G401.6 (cell line): ENCODE data around the gene TNFRSF9.
"Not testable (repeated sequence)": the region's sequence is repeated elsewhere in the genome, so short reads cannot be mapped to it uniquely, and the experiment has no call there.

Source experiments
- FAIRE-seq: peaks from 2 replicates; lab custom pipeline; 2012; peaks lifted over from hg19 to GRCh38; lab: Jason Lieb, UNC

The TNFRSF9 gene

DNA sequence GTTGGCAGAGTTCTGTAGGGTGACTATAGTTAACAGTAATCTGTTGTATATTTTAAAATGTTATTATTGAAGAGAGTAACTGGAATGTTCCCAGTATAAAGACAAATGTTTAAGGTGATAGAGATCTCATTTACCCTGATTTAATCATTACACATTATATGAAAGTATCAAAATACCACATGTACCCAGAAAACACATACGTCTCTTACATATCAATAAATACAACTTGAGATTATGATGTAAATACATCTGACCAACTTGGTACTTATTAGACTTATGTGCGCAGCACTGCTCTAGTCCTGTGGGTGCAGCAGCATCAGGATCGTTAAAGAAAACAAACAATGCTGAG lies 20.2 kb upstream of the TNFRSF9 start:
- no peak for FAIRE-seq

GRCh38 chr1:7960165-7960564 lies 19.5 kb upstream of the TNFRSF9 start:
- FAIRE-seq = no peak

DNA sequence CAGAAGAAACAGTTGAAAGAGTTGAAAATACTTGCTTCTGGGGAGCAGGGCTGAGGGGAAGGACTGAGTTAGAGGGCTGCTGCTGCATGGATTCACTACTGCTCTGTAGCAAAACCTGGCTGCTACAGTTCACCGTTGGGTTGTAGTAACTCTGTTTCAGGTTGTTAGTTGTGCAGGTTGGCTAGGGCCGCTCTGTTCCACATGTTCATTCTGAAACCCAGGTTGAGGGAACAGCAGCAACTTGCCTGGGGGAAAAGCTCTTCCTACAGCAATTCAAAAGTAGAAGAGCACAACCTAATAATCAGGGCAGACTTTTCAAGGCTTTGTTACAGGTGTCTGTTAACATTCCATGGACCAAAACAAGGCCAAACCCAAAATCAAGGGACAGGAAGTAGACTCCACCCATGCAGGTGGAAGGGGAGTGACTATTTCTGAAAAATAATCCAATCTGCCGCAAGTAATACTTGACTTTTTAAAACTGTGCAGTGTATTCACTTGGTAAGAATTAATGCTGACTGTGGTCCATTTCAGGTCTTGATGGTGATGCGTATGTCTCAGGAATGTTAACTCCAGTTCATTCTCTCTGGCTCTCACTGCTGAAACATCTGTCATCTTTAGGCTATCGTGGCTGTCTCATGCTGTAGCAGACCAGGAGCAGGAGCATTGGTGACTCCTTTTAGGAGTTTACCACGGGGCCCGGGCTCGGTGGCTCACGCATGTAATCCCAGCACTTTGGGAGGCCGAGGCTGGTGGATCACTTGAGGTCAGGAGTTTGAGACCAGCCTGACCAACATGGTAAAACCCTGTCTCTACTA lies 15.8 kb upstream of the TNFRSF9 start:
- FAIRE-seq = no peak

- FAIRE-seq = no peak
These were observed 14.0 kb upstream of the TNFRSF9 start for GRCh38 chr1:7954683-7955082.

GRCh38 chr1:7953850-7954609 lies 13.4 kb upstream of the TNFRSF9 start:
- FAIRE-seq = no peak

- not testable (repeated sequence) for FAIRE-seq
These were observed 12.2 kb upstream of the TNFRSF9 start for GRCh38 chr1:7952791-7953190.

GRCh38 chr1:7948960-7949359 lies 8.3 kb upstream of the TNFRSF9 start:
- FAIRE-seq = no peak

GRCh38 chr1:7943251-7943650 lies 2.6 kb upstream of the TNFRSF9 start:
- no peak for FAIRE-seq

- FAIRE-seq = no peak
These were observed 1.7 kb upstream of the TNFRSF9 start for GRCh38 chr1:7942214-7942921.

GRCh38 chr1:7941437-7941793 lies 776 bp upstream of the TNFRSF9 start:
- no peak for FAIRE-seq

GRCh38 chr1:7940034-7940433 lies 605 bp downstream of the TNFRSF9 start:
- no peak for FAIRE-seq

GRCh38 chr1:7938070-7938469 lies 2.6 kb downstream of the TNFRSF9 start:
- FAIRE-seq = no peak

DNA sequence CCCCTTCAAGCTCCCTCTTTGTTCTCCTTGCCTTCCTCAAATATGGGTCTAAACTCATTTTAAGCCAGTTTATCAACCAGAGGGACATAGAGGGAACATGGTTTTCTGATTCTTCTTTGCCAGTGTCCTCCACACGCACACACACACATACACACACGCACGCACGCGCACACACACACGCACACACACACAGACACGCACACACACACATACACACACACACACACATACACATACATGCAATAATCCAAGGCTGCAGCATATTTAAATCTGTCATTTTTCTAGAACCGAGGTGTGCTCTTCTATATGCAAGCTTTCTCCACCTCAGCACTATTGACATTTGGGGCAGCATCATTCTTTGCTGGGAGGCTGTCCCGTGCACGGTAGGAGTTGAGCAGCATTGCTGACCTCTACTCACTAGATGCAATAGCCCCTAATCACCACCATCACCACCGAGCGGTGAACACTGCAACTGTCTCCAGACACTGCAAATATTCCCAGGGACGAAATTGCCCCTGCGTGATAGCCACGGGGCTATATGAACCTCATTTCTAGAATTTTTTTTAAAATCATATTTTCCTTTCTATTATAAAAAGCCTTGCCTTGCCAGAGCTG lies 8.0 kb downstream of the TNFRSF9 start:
- no peak for FAIRE-seq

DNA sequence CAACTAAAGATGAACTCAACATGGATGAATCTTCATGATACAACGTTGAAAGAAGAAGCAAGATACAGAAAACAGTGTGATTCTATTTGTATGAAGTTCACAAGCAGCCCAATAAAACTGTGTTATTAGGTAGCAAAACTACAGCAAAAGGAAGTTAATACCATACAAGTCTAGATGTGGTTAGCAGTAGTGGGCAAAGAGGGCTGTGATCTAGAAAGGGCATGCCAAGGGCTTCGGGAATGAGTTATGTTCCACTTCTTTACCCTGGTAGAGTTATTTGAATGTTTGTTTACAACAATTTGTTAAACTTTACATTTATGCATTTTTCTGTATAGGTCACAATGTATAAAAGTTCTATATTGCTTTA lies 9.2 kb downstream of the TNFRSF9 start:
- FAIRE-seq = no peak

GRCh38 chr1:7930645-7931445 lies 9.8 kb downstream of the TNFRSF9 start:
- no peak for FAIRE-seq

- no peak for FAIRE-seq
These were observed 11.0 kb downstream of the TNFRSF9 start for GRCh38 chr1:7929637-7930036.

DNA sequence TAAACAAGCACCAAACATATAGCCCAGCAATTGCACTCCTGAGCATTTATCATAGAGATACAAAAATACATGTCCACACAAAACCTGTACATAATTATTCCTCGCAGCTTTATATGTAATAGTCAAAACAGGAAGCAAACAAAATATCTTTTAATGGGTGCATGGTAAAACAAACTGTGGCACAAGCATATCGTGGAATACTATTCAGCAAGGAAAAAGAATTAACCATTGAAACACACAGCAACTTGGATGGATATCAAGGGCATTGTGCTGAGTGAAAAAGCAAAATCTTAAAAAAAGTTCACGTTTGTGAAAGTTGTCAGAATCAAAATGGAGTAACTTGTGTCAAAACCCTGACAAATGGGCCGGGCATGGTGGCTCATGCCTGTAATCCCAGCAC lies 12.4 kb downstream of the TNFRSF9 start:
- FAIRE-seq = no peak

DNA sequence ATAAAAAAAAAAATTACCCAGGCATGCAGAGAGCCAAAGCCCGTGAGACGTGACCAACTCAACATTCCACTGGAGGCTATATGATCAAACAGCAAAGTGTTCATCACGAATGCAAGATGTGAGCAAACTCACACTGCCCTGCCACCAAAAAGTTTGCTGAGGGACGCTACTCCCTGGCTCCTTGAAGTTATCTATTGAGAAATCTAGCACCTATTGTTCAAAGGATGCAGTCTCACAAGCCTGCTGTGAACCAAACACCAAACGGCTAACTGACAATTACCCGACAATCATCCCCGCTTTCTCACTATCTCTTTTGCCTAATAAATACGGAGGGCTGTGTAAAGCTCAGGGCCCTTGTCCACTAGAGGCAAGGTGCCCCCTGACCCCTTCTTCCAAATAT lies 13.6 kb downstream of the TNFRSF9 start:
- not testable (repeated sequence) for FAIRE-seq

DNA sequence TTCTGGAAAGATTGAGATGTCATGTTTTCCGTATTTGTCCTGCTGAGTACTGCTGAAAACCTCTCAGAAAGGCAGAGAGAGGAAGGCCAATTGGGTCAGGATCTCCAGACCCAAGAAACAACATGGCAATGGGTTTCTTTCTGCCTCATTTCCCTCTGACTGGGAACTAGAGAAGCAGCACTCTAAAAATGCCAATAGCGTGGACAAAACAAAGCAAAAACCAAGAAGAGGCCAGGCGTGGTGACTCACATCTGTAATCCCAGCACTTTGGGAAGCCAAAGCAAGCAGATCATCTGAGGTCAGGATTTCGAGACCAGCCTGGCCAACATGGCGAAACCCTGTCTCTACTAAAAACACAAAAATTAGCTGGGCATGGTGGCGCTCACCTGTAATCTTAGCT lies 18.3 kb downstream of the TNFRSF9 start:
- no peak for FAIRE-seq

GRCh38 chr1:7921796-7922195 lies 18.8 kb downstream of the TNFRSF9 start:
- no peak for FAIRE-seq

DNA sequence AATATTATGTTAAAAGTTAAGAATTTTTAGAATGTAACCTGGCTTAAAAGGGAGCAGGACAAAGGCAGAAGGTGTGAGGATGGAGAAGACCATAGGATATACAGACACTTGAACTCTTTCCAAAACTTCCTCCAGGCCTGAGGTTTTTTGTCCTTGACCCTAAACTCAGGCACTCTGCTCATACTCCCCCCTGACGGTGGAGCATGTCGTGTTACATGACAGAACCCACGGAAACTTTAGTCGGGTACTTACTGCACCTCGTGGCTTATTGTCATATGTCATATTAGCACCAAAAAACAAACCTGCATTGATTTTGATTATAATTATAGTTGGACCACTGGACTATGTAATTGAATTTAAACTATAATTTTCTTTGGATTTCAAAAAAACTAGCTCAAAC lies 20.8 kb downstream of the TNFRSF9 start:
- no peak for FAIRE-seq

- not testable (repeated sequence) for FAIRE-seq
These were observed 22.7 kb downstream of the TNFRSF9 start for GRCh38 chr1:7917971-7918370.
